WI38 (cell line): ENCODE results near the gene FOXRED2.

Experiments used
- H3K4me3 ChIP-seq: 2 replicates; pipeline ENCODE4 v1.5.1; 2011; ENCODE audit warnings: low read depth, mild to moderate bottlenecking, control low read depth, low read length
- CTCF ChIP-seq: IDR thresholded peaks from 2 replicates; pipeline ENCODE4 v1.5.1; 2012; ENCODE audit warnings: low read depth, mild to moderate bottlenecking, control low read depth, low read length

FOXRED2 gene

GRCh38 chr22:36480941-36481392, 25.9 kb downstream of the FOXRED2 start:
- H3K4me3 ChIP-seq, result peak overlapping the region; percentile 69
- no peak for TF ChIP-seq CTCF

- no peak overlapping the region for H3K4me3 ChIP-seq
- no peak for TF ChIP-seq CTCF
Observed at GRCh38 chr22:36478966-36479365, 27.9 kb downstream of the FOXRED2 start.

- H3K4me3 ChIP-seq, result no peak overlapping the region
- TF ChIP-seq CTCF, result no peak
Observed at GRCh38 chr22:36475341-36475740, 31.5 kb downstream of the FOXRED2 start.

- no peak for TF ChIP-seq CTCF
- no peak overlapping the region for H3K4me3 ChIP-seq
Observed at GRCh38 chr22:36472689-36473088, 34.2 kb downstream of the FOXRED2 start.

- no peak for TF ChIP-seq CTCF
- no peak overlapping the region for H3K4me3 ChIP-seq
Observed at GRCh38 chr22:36471341-36471821, 35.5 kb downstream of the FOXRED2 start.

GRCh38 chr22:36470994-36471331, 35.9 kb downstream of the FOXRED2 start:
- TF ChIP-seq CTCF, result no peak
- H3K4me3 ChIP-seq, result no peak overlapping the region

- no peak overlapping the region for H3K4me3 ChIP-seq
- peak; percentile 96 for TF ChIP-seq CTCF
Observed at GRCh38 chr22:36470162-36470993, 36.5 kb downstream of the FOXRED2 start.
